ENCODE data around the gene PTPRN2.

GRCh38 chr7:157670490-157671357 is 916.9 kb downstream of the PTPRN2 start:
- TF ChIP-seq CTCF (IDR thresholded peaks at IDR 0.05 in 2 of 3, conservative IDR thresholded peaks at IDR 0.05 in 1 of 3; ENCODE audit: borderline replicate concordance in 1 of 3, insufficient read depth in 1 of 3, low read depth in 2 of 3, low read length in 2 of 3) (no peak), EZH2 (IDR thresholded peaks at IDR 0.05) (no peak), RAD21 (IDR thresholded peaks at IDR 0.05; ENCODE audit: low read depth) (no peak), REST (IDR thresholded peaks at IDR 0.05; ENCODE audit: low read depth) (no peak), POLR2A (IDR thresholded peaks at IDR 0.05; ENCODE audit: borderline replicate concordance, extremely low read depth, insufficient read depth, insufficient read length) (no peak), POLR2AphosphoS5 (IDR thresholded peaks at IDR 0.05; ENCODE audit: low read depth, low read length) (no peak), ZFX (IDR thresholded peaks at IDR 0.05) (no peak)
